Measurements from ENCODE around the gene CAMSAP1.

- TF ChIP-seq CTCF (conservative IDR thresholded peaks at IDR 0.05): no peak
- no peak for TF ChIP-seq EZH2 (IDR thresholded peaks at IDR 0.05; ENCODE audit: low read depth)
Measured at GRCh38 chr9:135941288-135941995, 34.1 kb upstream of the CAMSAP1 start.

All from PC-9 (cell line).